AG09309 (cell line): ENCODE measurements around the gene TTBK2.

Source experiments
- DNase-seq: peaks from one replicate; pipeline ENCODE4 v3.0.0-alpha.2; 2010; ENCODE audit warnings: low read depth
- H3K4me3 ChIP-seq: 2 replicates; pipeline ENCODE4 v1.5.1; 2011; ENCODE audit warnings: mild to moderate bottlenecking, low read depth, low read length, moderate library complexity; ENCODE audit not compliant: control insufficient read depth
- CTCF ChIP-seq: IDR thresholded peaks from 2 replicates; pipeline ENCODE4 v1.5.1; 2011; ENCODE audit warnings: mild to moderate bottlenecking, low read depth, low read length, inconsistent platforms; ENCODE audit not compliant: insufficient read depth, control insufficient read depth; ENCODE audit errors: missing control alignments

TTBK2 gene

GRCh38 chr15:42808913-42809312, 111.7 kb downstream of the TTBK2 start:
- TF ChIP-seq CTCF: no peak
- no peak overlapping the region for H3K4me3 ChIP-seq
- DNase-seq: no peak

GRCh38 chr15:42805266-42805665, 115.3 kb downstream of the TTBK2 start:
- H3K4me3 ChIP-seq: no peak overlapping the region
- no peak for TF ChIP-seq CTCF
- no peak for DNase-seq

GRCh38 chr15:42804739-42805138, 115.8 kb downstream of the TTBK2 start:
- DNase-seq: no peak
- H3K4me3 ChIP-seq: no peak overlapping the region
- TF ChIP-seq CTCF: no peak

GRCh38 chr15:42803436-42803835, 117.1 kb downstream of the TTBK2 start:
- TF ChIP-seq CTCF: no peak
- DNase-seq: no peak
- H3K4me3 ChIP-seq: no peak overlapping the region

DNA sequence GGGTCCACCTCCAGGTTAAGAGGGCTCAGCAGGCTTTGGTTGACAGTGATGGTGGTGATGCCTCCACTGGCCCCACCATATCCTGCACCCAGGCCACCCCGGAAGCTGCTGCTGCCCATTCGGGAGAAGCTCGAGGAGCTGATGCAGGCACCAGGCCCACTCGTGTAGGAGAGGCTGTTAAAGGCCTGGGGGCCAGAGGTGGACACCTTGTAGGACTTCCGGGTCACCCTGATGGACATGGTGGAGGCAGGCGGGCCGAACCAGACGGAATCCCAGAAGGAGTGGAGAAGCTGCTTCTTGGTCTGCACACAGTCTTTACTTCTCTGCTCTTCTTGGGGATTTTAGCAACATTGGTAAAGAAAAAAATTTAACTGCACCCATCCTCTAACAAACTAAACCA, 118.4 kb downstream of the TTBK2 start:
- no peak for DNase-seq
- no peak for TF ChIP-seq CTCF
- H3K4me3 ChIP-seq: no peak overlapping the region

GRCh38 chr15:42800731-42801474, 119.7 kb downstream of the TTBK2 start:
- no peak for DNase-seq
- no peak overlapping the region for H3K4me3 ChIP-seq
- TF ChIP-seq CTCF: no peak
